Smooth muscle cell of bladder (primary cell): Measurements from ENCODE around the gene EME1. TPM values are rescaled to one million over a fixed set of nuclear protein-coding genes. Genes with fewer than 3 reads are reported as not detected.

Source experiments
- total RNA-seq: library from RNA; depleted of rRNA; stranded (reverse); fragments of >200 nt; gene quantifications from 2 replicates; pipeline ENCODE4 v1.2.3, GENCODE V29; 2014

Gene EME1
- 1.3 TPM in 2 replicates for total RNA-seq

GRCh38 chr17:50372758-50373556 lies at the start of gene EME1, which contains the start of gene MRPL27:
Gene EME1 (plus strand): TSS chr17:50373229. CDS start chr17:50375209, 1,980 bp downstream.
Gene MRPL27 (minus strand): TSS chr17:50373184. CDS start chr17:50373170, 14 bp downstream.

GRCh38 chr17:50345432-50346312 lies 27.4 kb upstream of the EME1 start, which contains the start of gene XYLT2:
Gene XYLT2 (plus strand): TSS chr17:50346126. CDS start chr17:50346141, 15 bp downstream.

GRCh38 chr17:50397111-50397918 lies 24.3 kb downstream of the EME1 start, which contains the start of gene LRRC59:
Gene LRRC59 (minus strand): TSS chr17:50397523. CDS start chr17:50397317, 206 bp downstream.

GRCh38 chr17:50425682-50426471 lies 52.8 kb downstream of the EME1 start, which contains the start of gene ACSF2:
Gene ACSF2 (plus strand): TSS chr17:50426218. CDS start chr17:50426262, 44 bp downstream.

Other genes with a start within 250 kb of the EME1 start
- gene SAMD14, start 243.1 kb upstream of the EME1 start, total RNA-seq: 1.4 and 1.9 TPM in 2 replicates
- gene PPP1R9B, start 222.6 kb upstream of the EME1 start, total RNA-seq: 25.6 and 41.8 TPM in 2 replicates
- 0.18 TPM in 1 of 2 replicates, not detected in the other for gene SGCA, start 207.2 kb upstream of the EME1 start, total RNA-seq
- 1,223 and 1,870 TPM in 2 replicates for gene COL1A1, start 171.6 kb upstream of the EME1 start, total RNA-seq
- gene TMEM92, start 98.8 kb upstream of the EME1 start, total RNA-seq: under 0.01 and 0.09 TPM in 2 replicates
- gene XYLT2, start 27.1 kb upstream of the EME1 start, total RNA-seq: 46.5 and 52.6 TPM in 2 replicates
- 68.6 and 68.9 TPM in 2 replicates for gene MRPL27, start within 50 bp of the EME1 start, total RNA-seq
- 135 and 154 TPM in 2 replicates for gene LRRC59, start 24.3 kb downstream of the EME1 start, total RNA-seq
- 20.3 and 40.5 TPM in 2 replicates for gene ACSF2, start 53.0 kb downstream of the EME1 start, total RNA-seq
- gene CHAD, start 95.7 kb downstream of the EME1 start, total RNA-seq: not detected in 2 replicates
- 9.8 and 16.6 TPM in 2 replicates for gene RSAD1, start 105.6 kb downstream of the EME1 start, total RNA-seq
- 0.43 and 1.6 TPM in 2 replicates for gene MYCBPAP, start 135.2 kb downstream of the EME1 start, total RNA-seq
- gene EPN3, start 159.5 kb downstream of the EME1 start, total RNA-seq: not detected in 2 replicates
- gene SPATA20, start 173.9 kb downstream of the EME1 start, total RNA-seq: 56.9 and 59.6 TPM in 2 replicates
- under 0.01 and 0.37 TPM in 2 replicates for gene CACNA1G, start 187.5 kb downstream of the EME1 start, total RNA-seq